HL-60 (cell line): ENCODE data around the gene PARD6B.
"Not testable (repeated sequence)": the region's sequence is repeated elsewhere in the genome, so short reads cannot be mapped to it uniquely, and the experiment has no call there.

ENCODE experiments used
- POLR2AphosphoS5 ChIP-seq: IDR thresholded peaks from 2 replicates; pipeline ENCODE4 v1.6.1; 2012; ENCODE audit warnings: low read depth
- TF ChIP-seq, protein P1 (sequence below): IDR thresholded peaks from one replicate; pipeline ENCODE4 v1.5.1; 2011; ENCODE audit warnings: low read length, control low read depth, inconsistent platforms; ENCODE audit not compliant: insufficient read depth

DNA sequence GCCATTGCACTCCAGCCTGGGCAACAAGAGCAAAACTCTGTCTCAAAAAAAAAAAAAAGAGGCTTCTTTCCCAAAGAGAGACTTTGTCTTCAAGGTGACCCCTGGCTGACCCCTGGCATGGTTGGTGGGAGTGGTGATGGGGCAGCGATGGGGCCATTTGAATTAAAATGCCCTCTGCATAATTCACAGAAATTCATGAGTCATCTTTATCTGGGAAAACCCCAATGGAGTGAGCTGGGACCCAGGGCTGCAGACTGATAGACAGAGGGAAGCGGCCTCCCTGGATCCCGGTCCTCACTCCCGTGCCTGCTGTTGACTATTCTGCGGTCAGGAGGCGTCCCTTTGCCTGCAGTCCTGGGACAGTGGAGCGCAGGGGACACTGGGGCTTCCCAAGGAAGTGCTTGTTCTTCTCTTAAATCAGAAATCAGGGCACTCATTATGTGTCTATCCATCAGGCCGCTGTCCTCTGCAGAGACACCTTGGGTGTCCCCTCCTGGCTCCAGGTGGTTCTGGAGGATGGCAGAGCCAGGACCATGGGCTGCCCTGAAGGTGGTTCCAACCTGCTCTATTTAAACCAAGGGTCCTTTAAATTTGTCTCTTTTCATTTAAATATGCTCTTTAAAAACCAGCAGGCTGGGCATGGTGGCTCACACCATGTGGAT is 40.2 kb downstream of the PARD6B start:
- not testable (repeated sequence) for TF ChIP-seq POLR2AphosphoS5
- TF ChIP-seq, protein P1, sequence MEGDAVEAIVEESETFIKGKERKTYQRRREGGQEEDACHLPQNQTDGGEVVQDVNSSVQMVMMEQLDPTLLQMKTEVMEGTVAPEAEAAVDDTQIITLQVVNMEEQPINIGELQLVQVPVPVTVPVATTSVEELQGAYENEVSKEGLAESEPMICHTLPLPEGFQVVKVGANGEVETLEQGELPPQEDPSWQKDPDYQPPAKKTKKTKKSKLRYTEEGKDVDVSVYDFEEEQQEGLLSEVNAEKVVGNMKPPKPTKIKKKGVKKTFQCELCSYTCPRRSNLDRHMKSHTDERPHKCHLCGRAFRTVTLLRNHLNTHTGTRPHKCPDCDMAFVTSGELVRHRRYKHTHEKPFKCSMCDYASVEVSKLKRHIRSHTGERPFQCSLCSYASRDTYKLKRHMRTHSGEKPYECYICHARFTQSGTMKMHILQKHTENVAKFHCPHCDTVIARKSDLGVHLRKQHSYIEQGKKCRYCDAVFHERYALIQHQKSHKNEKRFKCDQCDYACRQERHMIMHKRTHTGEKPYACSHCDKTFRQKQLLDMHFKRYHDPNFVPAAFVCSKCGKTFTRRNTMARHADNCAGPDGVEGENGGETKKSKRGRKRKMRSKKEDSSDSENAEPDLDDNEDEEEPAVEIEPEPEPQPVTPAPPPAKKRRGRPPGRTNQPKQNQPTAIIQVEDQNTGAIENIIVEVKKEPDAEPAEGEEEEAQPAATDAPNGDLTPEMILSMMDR, result not testable (repeated sequence)
